DND-41 (cell line): ENCODE data around the gene SERPINB4.

ENCODE experiments used
- CTCF ChIP-seq: IDR thresholded peaks from 2 replicates; pipeline ENCODE4 v1.5.1; 2012; ENCODE audit warnings: borderline replicate concordance, low read length, moderate library complexity, mild to moderate bottlenecking; ENCODE audit not compliant: poor library complexity, severe bottlenecking; ENCODE audit errors: extremely low read depth
- EZH2 ChIP-seq: IDR thresholded peaks from 3 replicates; pipeline ENCODE4 v1.6.1; 2012; ENCODE audit warnings: borderline replicate concordance, low read depth, mild to moderate bottlenecking, moderate library complexity, low read length, inconsistent platforms; ENCODE audit not compliant: severe bottlenecking

- TF ChIP-seq CTCF (no peak), EZH2 (no peak)
Observed at GRCh38 chr18:63646936-63647335, 2.9 kb upstream of the SERPINB4 start.
